ENCODE data around the gene DPYSL4.

- TF ChIP-seq EZH2 (IDR thresholded peaks at IDR 0.05; ENCODE audit: insufficient read depth, poor library complexity, severe bottlenecking) = no peak
- TF ChIP-seq EZH2phosphoT487 (IDR thresholded peaks at IDR 0.05; ENCODE audit: insufficient read depth, low read depth) = no peak
Measured at GRCh38 chr10:132236161-132236560, 49.4 kb downstream of the DPYSL4 start.

All from GM23248 (cell line).